ENCODE results near the gene DNAH8.

The DNAH8 gene

DNA sequence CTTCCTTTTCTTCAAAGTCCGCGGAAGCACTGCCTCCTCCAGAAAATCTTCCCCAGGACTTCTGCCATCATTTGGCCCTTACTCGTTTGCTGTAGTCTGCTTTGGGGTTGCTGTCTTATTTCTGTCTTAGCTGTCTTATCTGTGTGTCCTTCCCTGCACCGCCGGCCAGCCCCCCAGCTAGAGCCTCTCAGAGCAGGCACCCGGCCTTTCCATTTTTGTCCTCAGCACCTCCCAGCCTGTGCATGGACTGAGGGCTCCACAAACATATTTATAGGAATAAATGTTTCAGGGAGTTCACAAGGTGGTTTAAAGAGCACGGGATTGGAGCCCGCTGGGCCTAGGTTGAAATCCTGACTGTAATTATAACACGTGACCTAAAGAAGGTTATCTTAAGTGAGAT, 341.6 kb downstream of the DNAH8 start:
- DNase-seq = no peak

DNA sequence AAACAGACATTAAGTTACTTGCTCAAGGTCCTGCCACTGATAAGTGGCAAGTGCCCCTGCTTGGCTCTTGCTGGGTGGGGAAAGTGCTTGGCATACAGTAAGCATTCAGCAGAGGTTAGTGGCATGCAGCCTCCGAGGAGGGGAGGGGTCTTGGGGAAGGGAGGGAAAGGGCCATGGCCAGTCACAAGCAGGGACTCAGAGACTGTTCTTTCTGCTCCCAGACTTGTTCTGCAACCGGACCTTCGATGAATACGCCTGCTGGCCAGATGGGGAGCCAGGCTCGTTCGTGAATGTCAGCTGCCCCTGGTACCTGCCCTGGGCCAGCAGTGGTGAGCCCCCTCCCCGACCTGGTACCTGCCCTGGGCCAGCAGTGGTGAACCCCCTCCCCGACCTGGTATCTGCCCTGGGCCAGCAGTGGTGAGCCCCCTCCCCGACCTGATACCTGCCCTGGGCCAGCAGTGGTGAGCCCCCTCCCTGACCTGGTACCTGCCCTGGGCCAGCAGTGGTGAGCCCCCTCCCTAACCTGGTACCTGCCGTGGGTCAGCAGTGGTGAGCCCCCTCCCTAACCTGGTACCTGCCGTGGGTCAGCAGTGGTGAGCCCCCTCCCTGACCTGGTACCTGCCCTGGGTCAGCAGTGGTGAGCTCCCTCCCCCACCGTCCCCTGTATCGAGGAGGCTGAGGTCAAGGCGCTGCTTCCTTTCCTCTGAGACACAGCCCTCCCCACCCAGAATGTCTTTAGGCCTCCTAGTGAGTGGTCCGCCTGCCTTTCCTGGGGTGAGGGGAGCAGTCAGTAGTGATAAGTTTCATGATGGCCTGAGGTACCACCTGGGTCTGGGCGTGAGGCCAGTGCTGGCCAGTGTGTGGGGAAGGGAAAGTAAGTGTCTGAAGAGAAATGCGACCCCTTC, 342.4 kb downstream of the DNAH8 start:
- DNase-seq = no peak

GRCh38 chr6:39058471-39059147, 343.5 kb downstream of the DNAH8 start:
- DNase-seq = no peak

DNA sequence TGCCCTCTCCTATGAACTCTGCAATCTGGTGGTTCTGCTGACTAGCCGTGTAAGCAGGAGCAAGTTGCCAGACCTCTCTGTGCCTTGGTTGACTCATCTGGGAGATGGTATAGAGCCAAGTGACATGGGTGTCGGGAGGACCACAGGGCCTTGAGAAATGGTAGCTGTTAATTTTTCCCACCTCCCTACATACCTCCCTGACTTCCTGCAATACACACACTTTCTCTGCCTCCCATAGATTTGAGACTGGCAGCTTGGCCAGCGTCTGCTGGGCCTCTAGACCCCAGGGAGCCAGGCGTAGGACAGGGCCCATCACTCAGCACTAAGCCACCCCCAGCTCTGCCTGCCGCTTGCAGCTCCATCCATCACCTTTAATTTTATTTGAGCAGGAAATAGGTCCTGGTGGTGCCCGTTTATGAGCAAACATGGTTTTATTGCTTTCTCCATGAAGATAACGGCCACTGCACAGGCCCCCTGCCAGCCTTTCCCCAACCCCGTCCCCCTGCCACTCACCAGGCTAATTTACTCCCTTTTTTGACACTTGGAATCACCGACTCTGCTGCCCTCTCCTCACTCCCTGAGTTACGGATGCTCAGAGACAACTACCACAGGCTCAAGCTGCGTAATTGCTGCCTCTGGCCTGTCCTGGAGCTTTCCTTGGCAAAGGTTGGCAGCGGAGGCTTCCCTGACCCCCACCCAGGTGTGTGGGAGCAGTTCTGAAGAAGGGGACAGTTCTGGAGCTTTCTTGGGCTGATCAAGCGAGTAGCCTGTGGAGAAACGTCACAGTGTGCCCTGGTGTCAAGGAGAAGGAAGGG, 344.6 kb downstream of the DNAH8 start:
- no peak for DNase-seq

DNA sequence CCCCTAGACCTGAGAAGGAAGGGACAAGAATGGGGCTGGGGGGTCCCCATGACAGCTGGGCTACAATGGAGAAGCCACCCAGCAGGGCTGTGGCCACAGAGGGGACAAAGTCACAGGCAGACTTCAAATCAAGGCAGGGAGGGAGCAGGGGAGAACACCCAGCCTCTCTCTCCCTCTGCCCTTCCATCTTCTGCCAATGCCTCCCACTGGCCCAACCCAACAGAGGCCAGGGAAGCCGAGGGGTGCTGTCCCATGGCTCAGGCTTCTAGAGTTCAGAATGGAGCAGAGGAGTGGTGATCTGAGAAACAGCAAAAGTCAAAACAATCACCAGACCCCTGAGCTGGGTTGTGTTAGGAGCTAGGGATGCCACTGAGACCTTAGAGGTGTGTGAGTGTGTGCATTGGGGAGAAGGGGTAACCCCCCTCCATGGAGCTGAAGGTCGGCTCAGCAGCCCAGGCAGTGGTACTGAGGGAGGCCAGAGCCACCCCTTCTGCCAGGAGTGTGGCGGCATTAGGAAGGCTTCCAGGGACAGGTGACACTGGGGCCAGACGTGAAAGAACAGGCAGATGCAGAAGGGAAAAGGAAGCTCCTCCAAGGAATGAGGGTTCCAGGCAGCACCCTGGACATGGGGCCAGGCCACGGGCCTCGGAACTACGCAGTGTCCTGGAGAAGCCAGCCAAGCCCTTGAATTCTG, 345.5 kb downstream of the DNAH8 start:
- no peak for DNase-seq

DNA sequence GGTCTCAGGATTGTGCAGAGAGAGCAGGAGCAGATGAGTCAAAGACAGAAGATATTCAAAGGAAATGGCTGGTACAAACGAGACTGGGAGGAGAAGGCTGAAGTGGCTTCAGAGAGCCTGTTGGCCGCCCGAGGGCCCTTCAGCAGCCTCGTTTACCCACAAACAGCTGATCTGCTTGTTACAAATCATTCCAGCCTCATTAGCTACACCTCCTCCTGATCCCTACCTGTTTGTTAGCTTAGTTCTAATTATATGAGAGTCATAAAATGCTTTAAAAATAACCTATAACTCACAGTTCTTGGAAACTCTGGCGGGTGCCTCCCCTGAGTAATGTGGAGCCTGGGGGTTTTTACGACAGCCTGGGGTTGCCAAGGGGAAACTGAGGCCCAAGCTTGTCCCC, 346.1 kb downstream of the DNAH8 start:
- no peak for DNase-seq

GRCh38 chr6:39061588-39061987, 346.5 kb downstream of the DNAH8 start:
- no peak for DNase-seq

DNA sequence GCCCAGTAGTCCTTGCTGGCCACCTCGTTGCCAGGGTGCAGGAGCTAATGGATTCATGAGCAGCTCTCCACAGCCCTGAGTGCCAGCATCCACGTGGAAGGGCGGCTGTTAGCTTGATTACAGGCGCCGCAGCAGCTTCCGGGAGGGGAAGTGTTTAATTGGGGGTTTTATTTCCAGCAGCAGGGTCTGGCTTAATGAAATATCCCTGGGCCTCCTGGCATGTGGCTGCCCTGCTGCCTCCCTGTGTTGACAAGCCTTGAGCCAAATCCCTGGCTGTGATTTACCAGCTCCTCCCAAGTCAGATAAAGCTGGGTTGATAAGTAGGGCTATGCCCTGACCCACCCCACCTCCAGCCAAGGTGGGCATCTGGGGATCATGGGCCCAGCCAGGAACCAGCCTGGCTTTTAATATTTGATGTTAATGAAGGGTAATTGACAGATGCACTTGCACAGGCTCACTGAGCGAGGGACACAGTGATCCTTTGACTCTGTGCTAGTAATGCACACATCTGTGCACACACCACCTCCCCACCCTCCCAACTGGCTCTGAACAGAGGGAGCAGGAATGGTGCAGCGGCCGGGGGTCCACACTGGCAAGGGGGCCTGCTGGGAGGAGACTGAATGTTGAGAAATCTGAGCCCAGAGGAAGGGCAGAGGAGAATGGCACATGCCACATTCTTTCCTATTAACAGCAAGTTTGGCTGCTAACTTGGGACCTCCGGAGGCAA, 347.1 kb downstream of the DNAH8 start:
- DNase-seq = no peak

GRCh38 chr6:39063526-39063925, 348.4 kb downstream of the DNAH8 start:
- DNase-seq = no peak

- DNase-seq = no peak
Measured at GRCh38 chr6:39065561-39065960, 350.4 kb downstream of the DNAH8 start.

DNA sequence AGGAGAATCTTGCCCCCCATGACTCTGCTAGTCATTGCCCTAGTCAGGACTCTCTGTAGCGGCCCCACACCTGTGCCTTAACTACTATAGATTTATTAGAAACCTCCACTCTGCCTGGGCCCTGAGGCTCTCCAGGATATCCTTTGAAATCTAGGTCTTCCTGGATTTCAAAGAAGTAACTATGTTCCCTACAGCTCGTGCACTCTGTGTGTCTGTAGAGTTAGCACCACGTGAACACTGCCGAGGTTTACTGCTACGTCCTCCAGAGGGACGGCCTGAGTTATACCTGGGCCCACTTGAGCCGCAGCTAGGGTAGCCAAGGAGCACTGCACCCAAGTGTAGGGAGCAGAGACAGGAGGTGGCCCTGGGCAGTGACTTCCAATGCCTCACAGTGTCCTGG, 353.3 kb downstream of the DNAH8 start:
- DNase-seq = no peak

DNA sequence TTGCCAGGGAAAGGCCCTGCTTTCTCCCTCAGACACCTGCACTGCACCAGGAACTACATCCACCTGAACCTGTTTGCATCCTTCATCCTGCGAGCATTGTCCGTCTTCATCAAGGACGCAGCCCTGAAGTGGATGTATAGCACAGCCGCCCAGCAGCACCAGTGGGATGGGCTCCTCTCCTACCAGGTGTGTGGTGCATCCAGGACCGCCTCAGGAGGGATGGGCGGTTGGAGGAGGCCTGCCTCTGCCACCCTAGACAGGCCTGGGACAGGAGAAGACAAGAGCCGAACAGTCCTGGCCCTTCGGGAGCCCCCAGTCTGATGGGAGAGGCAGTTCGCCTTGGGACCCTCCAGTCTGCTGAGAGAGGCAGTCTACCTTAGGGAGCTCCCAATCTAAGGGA, 357.7 kb downstream of the DNAH8 start:
- DNase-seq = no peak

DNA sequence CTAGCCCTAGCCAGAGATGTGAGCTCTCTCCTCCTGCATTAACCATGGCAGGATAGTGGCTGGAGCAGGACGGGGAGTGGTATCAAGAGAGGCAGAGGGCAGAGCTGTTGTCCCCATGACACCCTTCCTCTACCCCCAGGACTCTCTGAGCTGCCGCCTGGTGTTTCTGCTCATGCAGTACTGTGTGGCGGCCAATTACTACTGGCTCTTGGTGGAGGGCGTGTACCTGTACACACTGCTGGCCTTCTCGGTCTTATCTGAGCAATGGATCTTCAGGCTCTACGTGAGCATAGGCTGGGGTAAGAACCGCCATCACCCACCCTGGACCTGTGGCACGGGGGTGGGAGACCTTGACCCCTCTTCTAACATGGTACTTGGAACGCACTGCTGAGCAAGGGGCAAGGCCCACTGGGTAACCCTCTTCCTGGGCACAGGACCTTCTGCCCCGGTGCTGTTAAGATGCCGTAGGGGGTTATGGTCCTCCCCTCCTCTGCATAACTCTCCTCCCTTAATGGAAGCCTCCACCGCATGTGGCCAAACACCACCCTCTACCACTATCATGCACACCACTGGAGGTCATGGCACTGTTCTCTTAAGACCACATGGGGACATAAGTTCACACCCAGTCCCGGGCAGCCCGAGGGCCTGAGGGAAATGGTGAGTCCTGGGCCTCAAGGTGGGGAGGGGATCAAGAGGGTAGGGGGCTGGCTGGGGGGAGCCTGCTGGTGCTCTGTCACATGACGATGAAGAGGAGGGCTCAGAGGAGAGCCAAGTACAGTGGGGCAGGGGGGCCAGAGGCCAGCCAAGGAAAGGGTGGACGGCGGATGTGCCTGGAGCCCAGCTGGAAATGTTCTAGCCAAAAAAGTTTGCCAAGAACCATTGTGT, 358.6 kb downstream of the DNAH8 start:
- no peak for DNase-seq

- no peak for DNase-seq
Measured at GRCh38 chr6:39074486-39074885, 359.4 kb downstream of the DNAH8 start.

GRCh38 chr6:39075010-39075686, 360.0 kb downstream of the DNAH8 start:
- DNase-seq = no peak

- no peak for DNase-seq
Measured at GRCh38 chr6:39075807-39076622, 360.9 kb downstream of the DNAH8 start.

- no peak for DNase-seq
Measured at GRCh38 chr6:39076623-39077535, 361.8 kb downstream of the DNAH8 start.

GRCh38 chr6:39077882-39078594, 362.9 kb downstream of the DNAH8 start:
- DNase-seq = no peak
